Measurements from ENCODE around the gene PDE5A. TPM values are rescaled to one million over a fixed set of nuclear protein-coding genes. Genes with fewer than 3 reads are reported as not detected.

The PDE5A gene
- polyA plus RNA-seq, 1 donor from 2014 or later: 12.9 TPM

GRCh38 chr4:119493419-119493818 lies 135.2 kb downstream of the PDE5A start:
- Histone ChIP-seq H2AFZ (ENCODE audit: low read depth, low read length) (no peak overlapping the region), H3K4me3 (ENCODE audit: low read length) (no peak overlapping the region), H3K9me2 (ENCODE audit: insufficient read depth, low read length) (no peaks in the 10 kb centered on the region), H3K27ac (ENCODE audit: low read length) (no peak overlapping the region), H4K20me1 (ENCODE audit: insufficient read depth) (no peaks in the 10 kb centered on the region), H3K79me2 (replicated peaks; ENCODE audit: insufficient read depth, low read length) (no peaks in the 10 kb centered on the region), H3K4me2 (ENCODE audit: low read length) (no peak overlapping the region), H3K27me3 (ENCODE audit: insufficient read depth, low read depth, low read length) (no peaks in the 10 kb centered on the region), H3K36me3 (ENCODE audit: insufficient read depth, low read length) (peaks cover 15% of the 10 kb centered on the region), H3K9me3 (ENCODE audit: low read length) (no peaks in the 10 kb centered on the region), H3K9ac (ENCODE audit: low read length) (no peak overlapping the region), H3F3A (ENCODE audit: insufficient read depth, low read length, poor library complexity, severe bottlenecking) (no peaks in the 10 kb centered on the region)
- TF ChIP-seq POLR2AphosphoS5 (IDR thresholded peaks at IDR 0.05) (no peak), EZH2 (IDR thresholded peaks at IDR 0.05; ENCODE audit: borderline replicate concordance, insufficient read depth, low read length, poor library complexity, severe bottlenecking) (no peak), TAF1 (IDR thresholded peaks at IDR 0.05; ENCODE audit: low read depth) (no peak), MXI1 (conservative IDR thresholded peaks at IDR 0.05; ENCODE audit: poor library complexity, severe bottlenecking) (no peak), CTCF (IDR thresholded peaks at IDR 0.05; ENCODE audit: poor library complexity, severe bottlenecking) (no peak), RAD21 (conservative IDR thresholded peaks at IDR 0.05) (no peak), EP300 (conservative IDR thresholded peaks at IDR 0.05; ENCODE audit: poor library complexity, severe bottlenecking) (no peak), SMC3 (conservative IDR thresholded peaks at IDR 0.05; ENCODE audit: poor library complexity) (no peak), REST (IDR thresholded peaks at IDR 0.05; ENCODE audit: borderline replicate concordance) (no peak)

- peak; percentile 19 for TF ChIP-seq CTCF (IDR thresholded peaks at IDR 0.05; ENCODE audit: poor library complexity, severe bottlenecking)
- no peak for TF ChIP-seq MXI1 (conservative IDR thresholded peaks at IDR 0.05; ENCODE audit: poor library complexity, severe bottlenecking)
- TF ChIP-seq REST (IDR thresholded peaks at IDR 0.05; ENCODE audit: borderline replicate concordance): no peak
- TF ChIP-seq SMC3 (conservative IDR thresholded peaks at IDR 0.05; ENCODE audit: poor library complexity): no peak
- Histone ChIP-seq H2AFZ (ENCODE audit: low read depth, low read length) (no peak overlapping the region), H3K27ac (ENCODE audit: low read length) (no peak overlapping the region), H3F3A (ENCODE audit: insufficient read depth, low read length, poor library complexity, severe bottlenecking) (no peaks in the 10 kb centered on the region), H3K36me3 (ENCODE audit: insufficient read depth, low read length) (peaks cover 6% of the 10 kb centered on the region), H3K27me3 (ENCODE audit: insufficient read depth, low read depth, low read length) (no peaks in the 10 kb centered on the region), H3K9me3 (ENCODE audit: low read length) (no peaks in the 10 kb centered on the region), H3K9ac (ENCODE audit: low read length) (no peak overlapping the region), H3K4me2 (ENCODE audit: low read length) (no peak overlapping the region), H3K9me2 (ENCODE audit: insufficient read depth, low read length) (no peaks in the 10 kb centered on the region), H3K79me2 (replicated peaks; ENCODE audit: insufficient read depth, low read length) (no peaks in the 10 kb centered on the region), H3K4me3 (ENCODE audit: low read length) (no peak overlapping the region), H4K20me1 (ENCODE audit: insufficient read depth) (no peaks in the 10 kb centered on the region)
These were observed 138.3 kb downstream of the PDE5A start for GRCh38 chr4:119490335-119490734.
